Kidney glomerular epithelial cell (primary cell): ENCODE results near the gene PTPRM.

Source experiments
- DNase-seq: peaks from one replicate; lab custom pipeline; 2025; lab: John Stamatoyannopoulos, UW

Gene PTPRM

GRCh38 chr18:7856733-7857132, 289.6 kb downstream of the PTPRM start:
- DNase-seq: peak; percentile 4

- no peak for DNase-seq
These were observed 290.4 kb downstream of the PTPRM start for GRCh38 chr18:7857562-7857961.

- DNase-seq: no peak
These were observed 292.0 kb downstream of the PTPRM start for GRCh38 chr18:7859122-7859521.

DNA sequence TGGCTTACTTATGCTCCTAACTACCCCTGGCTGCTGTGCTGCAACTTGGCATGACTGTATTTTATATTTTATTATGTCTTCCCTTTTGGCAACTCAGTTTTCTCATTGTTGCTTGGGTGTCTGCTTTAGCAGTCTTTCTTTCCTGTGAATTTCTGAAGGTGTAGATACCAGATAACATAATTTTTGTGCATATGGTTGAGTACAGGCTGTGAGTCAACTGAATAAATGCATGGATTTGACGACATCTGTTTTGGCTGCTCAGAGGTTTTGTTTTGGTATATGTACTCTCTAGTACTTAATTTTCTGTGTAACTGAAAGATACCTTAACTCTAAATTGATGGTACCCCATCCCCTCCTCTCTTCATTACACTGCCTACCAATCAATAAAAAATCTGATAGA, 303.1 kb downstream of the PTPRM start:
- DNase-seq: no peak

DNA sequence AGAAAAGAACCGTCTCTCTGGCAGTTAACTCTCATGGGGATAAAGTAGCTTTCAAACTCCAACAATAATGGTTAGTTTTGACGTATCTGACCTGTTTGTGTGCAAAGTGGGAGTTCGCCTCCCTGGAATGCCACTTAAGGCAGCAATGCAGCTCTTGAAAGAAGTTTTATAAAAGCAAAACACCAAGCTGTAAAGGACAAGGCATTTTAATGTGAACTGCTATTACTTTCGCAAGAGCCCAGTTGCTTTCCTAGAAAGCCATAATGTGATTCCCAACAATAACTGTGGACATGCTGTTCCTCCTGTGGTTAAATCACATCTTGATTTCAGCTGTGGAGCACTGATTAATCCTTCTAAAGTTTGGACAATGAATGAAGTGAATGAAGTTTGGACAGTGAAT, 303.7 kb downstream of the PTPRM start:
- no peak for DNase-seq

- DNase-seq: no peak
These were observed 304.7 kb downstream of the PTPRM start for GRCh38 chr18:7871560-7872456.

- DNase-seq: peak; percentile 24
These were observed 305.5 kb downstream of the PTPRM start for GRCh38 chr18:7872569-7872968.

GRCh38 chr18:7873316-7873715, 306.2 kb downstream of the PTPRM start:
- DNase-seq: no peak

GRCh38 chr18:7876354-7877104, 309.4 kb downstream of the PTPRM start:
- DNase-seq: peak; percentile 75

- peak; percentile 22 for DNase-seq
These were observed 310.5 kb downstream of the PTPRM start for GRCh38 chr18:7877609-7878008.

DNA sequence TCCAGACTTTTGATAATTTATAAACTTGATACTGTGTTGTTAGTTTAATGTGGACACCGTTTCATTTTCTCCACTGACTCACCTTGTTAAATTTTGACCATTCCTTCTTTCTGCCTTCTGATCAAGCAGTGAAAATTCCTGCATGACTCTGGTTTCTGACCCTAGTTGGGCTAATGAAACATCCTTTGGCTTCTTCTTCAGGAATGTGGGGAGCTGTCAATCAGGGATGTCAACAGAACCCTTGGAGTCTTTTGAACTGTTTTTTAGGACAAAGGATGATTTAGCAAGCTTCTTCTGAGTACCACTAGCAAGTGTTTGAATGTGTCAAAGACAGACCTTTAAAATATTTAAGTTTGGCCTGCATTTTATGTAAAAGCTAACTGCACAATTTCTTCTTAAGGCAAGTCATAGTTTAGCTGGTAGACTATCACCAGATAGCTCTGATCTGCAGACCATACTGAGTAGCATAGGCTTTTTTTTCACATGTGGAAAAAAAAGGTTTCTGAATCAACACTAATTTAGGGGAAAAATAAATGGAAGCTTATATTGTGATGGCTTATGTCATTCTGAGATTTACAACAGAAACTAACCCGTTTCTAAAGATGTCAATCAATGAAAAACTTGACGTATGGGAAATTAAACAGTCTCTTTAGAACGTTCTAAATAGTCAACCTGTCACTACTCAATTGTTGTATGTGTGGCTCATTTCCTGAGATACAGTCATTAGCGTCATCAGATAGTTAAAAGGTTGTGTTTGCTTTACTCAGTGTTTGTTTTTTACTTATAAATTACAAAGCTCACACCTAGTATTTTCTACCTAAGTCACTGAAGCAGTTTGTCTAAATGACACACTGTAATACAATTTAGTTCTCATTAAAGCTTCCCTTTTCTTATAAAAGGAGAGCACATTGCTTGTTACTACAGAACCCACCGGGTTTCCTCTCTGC, 311.4 kb downstream of the PTPRM start:
- DNase-seq: peak; percentile 78

DNA sequence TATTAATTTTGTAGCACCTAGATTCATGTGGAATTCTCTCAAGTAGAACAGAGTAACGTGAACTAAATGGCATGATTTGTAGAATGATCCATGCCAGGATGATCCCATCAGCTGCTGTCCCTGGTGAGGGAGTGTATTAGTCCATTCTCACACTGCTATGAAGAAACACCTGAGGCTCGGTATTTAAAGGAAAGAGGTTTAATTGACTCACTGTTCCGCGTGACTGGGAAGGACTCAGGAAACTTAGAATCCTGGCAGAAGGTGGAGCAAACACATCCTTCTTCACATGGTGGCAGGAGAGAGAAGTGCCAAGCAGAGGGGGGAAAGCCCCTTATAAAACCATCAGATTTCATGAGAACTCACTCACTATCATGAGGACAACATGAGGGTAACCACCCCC, 312.6 kb downstream of the PTPRM start:
- no peak for DNase-seq

DNA sequence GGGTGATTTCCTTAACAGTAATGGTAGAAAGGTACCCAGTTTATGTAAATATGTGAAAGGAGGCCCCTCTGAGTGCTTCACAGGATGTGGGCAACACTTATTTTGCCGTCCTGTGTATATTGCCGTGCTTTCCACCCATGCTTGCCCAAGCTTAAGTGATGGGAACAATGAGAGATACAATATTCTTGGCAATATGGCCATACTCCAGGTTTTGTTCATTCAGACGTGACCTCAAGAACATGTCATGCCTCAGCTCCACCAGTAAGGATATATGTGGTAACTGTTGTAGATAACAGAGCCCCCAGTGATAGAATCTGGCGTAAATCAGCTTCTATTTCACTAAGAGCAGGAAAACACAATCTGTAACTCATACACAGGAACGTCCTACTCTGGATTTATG, 318.7 kb downstream of the PTPRM start:
- no peak for DNase-seq

- DNase-seq: no peak
These were observed 319.3 kb downstream of the PTPRM start for GRCh38 chr18:7886436-7886835.

GRCh38 chr18:7889515-7889914, 322.4 kb downstream of the PTPRM start:
- no peak for DNase-seq

GRCh38 chr18:7890075-7890474, 323.0 kb downstream of the PTPRM start:
- DNase-seq: no peak

DNA sequence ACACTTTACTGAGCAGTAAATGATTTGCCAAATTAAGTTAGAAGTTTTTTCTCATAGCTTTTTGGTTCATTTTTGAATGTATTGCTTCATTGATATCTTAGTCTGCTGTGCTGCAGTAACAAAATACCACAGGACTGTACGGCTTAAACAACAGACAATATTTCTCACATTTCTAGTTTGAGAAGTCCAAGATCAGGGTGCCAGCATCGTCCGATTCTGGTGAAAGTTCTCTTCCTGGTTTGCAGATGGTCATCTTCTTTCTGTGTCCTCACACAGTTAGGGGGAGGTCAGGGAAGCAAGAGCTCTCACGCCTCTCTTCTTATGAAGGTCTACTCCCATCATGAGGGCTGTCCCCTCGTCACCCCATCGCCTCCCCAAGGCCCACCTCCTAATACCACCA, 325.4 kb downstream of the PTPRM start:
- no peak for DNase-seq

- no peak for DNase-seq
These were observed 327.5 kb downstream of the PTPRM start for GRCh38 chr18:7894592-7894991.

DNA sequence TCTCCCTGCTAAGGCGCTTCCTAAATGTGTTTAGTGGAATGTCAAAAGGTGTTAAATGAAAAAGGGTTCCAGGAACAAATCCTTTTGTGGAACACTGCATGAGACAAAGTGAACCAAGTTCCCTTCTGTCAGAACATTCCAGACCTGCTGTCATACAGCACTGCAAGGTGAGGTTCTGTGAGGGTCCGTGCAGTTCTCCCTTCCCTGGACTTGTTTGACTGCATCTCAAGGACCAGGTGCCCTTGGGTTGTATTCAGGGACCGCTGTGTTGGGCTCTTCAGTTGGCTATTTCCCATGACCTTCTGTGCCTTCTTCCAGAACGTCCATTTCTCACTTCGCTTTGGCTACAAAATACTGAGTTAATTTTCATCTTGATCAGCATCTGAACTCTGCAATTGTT, 328.2 kb downstream of the PTPRM start:
- no peak for DNase-seq

DNA sequence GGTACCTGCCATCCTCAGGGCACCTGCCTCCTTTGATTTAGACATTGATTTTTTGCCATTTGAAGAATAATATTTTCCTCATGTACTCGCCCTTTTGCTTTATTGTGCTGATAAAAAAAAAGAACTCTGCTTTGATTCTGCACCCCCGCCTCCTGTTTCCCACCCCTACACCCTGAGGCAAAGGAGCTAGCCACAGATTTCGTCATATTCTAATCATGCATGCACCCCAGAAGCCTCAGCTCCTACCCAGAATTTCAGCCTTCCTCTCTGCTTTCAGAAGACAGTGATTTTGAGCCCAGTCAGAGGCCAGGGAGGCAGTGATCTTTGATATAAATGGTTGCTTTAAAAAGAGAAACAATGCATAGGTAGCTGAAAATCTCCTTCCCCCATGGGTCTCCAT, 329.0 kb downstream of the PTPRM start:
- DNase-seq: no peak

- no peak for DNase-seq
These were observed 329.8 kb downstream of the PTPRM start for GRCh38 chr18:7896805-7897518.

- DNase-seq: no peak
These were observed 331.1 kb downstream of the PTPRM start for GRCh38 chr18:7898181-7898580.
